PC-3 (cell line): ENCODE measurements around the gene FSD1L. TPM values are rescaled to one million over a fixed set of nuclear protein-coding genes. Genes with fewer than 3 reads are reported as not detected.
"Not testable (repeated sequence)": the region's sequence is repeated elsewhere in the genome, so short reads cannot be mapped to it uniquely, and the experiment has no call there.

ENCODE experiments used
- ATAC-seq: fragments of 200-7000 bp; cut with Tn5 transposase; 2 replicates; pipeline ENCODE4 v1.9.1; 2020; ENCODE audit warnings: mild to moderate bottlenecking, moderate library complexity
- BruUV-seq: library from RNA; stranded (reverse); fragments of 400-500 nt; replicated peaks from 2 replicates; lab custom pipeline; 2021; lab: Mats Ljungman, UMichigan
- CTCF ChIA-PET: fragments of 300-600 bp; sonication (Branson Sonifier 250); formaldehyde crosslinking; loops from one replicate; lab custom pipeline; 2022; ENCODE audit warnings: antibody characterized with exemption; lab: Charles Lee
- POLR2A ChIA-PET: fragments of 300-600 bp; sonication (Branson Sonifier 250); formaldehyde crosslinking; loops from one replicate; lab custom pipeline; 2022; ENCODE audit warnings: antibody characterized with exemption; ENCODE audit not compliant: unreplicated experiment; lab: Charles Lee
- DNase-seq: peaks from one replicate; pipeline ENCODE4 v3.0.0-alpha.2; 2015
- H2AFZ ChIP-seq: fragments of 300-600 bp; sonication (generic); 2 replicates; pipeline ENCODE4 v1.6.0; 2016; ENCODE audit warnings: antibody characterized with exemption, low read length
- H3F3A ChIP-seq: fragments of 300-600 bp; sonication (generic); one replicate; pipeline ENCODE4 v1.6.0; 2017; ENCODE audit warnings: antibody characterized with exemption, low read length, control low read depth, mild to moderate bottlenecking; ENCODE audit not compliant: unreplicated experiment
- H3K27ac ChIP-seq: fragments of 300-600 bp; sonication (generic); 2 replicates; pipeline ENCODE4 v1.5.1; 2016; ENCODE audit warnings: mild to moderate bottlenecking, low read length
- H3K27me3 ChIP-seq: fragments of 300-600 bp; sonication (generic); 2 replicates; pipeline ENCODE4 v1.6.1; 2016; ENCODE audit warnings: low read length, mixed read lengths
- H3K36me3 ChIP-seq: fragments of 300-600 bp; sonication (generic); 2 replicates; pipeline ENCODE4 v1.6.1; 2016; ENCODE audit warnings: low read depth, mixed run types, low read length, mixed read lengths
- H3K4me1 ChIP-seq: fragments of 300-600 bp; sonication (generic); 2 replicates; pipeline ENCODE4 v1.5.1; 2016; ENCODE audit warnings: low read length; ENCODE audit not compliant: insufficient read depth
- H3K4me2 ChIP-seq: fragments of 300-600 bp; sonication (generic); 2 replicates; pipeline ENCODE4 v1.6.0; 2016; ENCODE audit warnings: low read length
- H3K4me3 ChIP-seq: fragments of 300-600 bp; sonication (generic); 2 replicates; pipeline ENCODE4 v1.5.1; 2016; ENCODE audit warnings: mild to moderate bottlenecking, low read length, mixed read lengths
- H3K79me2 ChIP-seq: fragments of 300-600 bp; sonication (generic); 2 replicates; pipeline ENCODE4 v1.6.1; 2017; ENCODE audit warnings: low read length, mixed read lengths
- H3K9ac ChIP-seq: fragments of 300-600 bp; sonication (generic); 2 replicates; pipeline ENCODE4 v1.6.0; 2016; ENCODE audit warnings: mild to moderate bottlenecking, low read length
- H3K9me2 ChIP-seq: fragments of 300-600 bp; sonication (generic); replicated peaks from 2 replicates; pipeline ENCODE4 v1.6.1; 2016; ENCODE audit warnings: mixed run types, low read length, mixed read lengths
- H3K9me3 ChIP-seq: fragments of 300-600 bp; sonication (generic); 2 replicates; pipeline ENCODE4 v1.6.1; 2016; ENCODE audit warnings: low read length, mixed read lengths
- H4K20me1 ChIP-seq: fragments of 300-600 bp; sonication (generic); 2 replicates; pipeline ENCODE4 v1.6.1; 2016; ENCODE audit warnings: low read length, mixed read lengths
- CTCF ChIP-seq: fragments of 300-600 bp; sonication (generic); conservative IDR thresholded peaks from 2 replicates; pipeline ENCODE4 v1.5.1; 2017; ENCODE audit warnings: antibody characterized with exemption, low read depth, mild to moderate bottlenecking, low read length
- EZH2 ChIP-seq: fragments of 300-600 bp; sonication (generic); IDR thresholded peaks from one replicate; pipeline ENCODE4 v1.6.1; 2017; ENCODE audit warnings: antibody characterized with exemption, mild to moderate bottlenecking, low read length; ENCODE audit not compliant: unreplicated experiment
- EZH2phosphoT487 ChIP-seq: fragments of 300-600 bp; sonication (generic); IDR thresholded peaks from 2 replicates; pipeline ENCODE4 v1.6.1; 2018; ENCODE audit warnings: mild to moderate bottlenecking, antibody characterized with exemption, low read length, borderline replicate concordance
- intact Hi-C: fragments of 100-400 bp; cut with micrococcal nuclease; formaldehyde crosslinking; loops from 2 replicates; pipeline ENCODE4 v1.9.0; 2023
- total RNA-seq: library from RNA; depleted of rRNA; stranded (reverse); fragments of >200 nt; gene quantifications from 2 replicates; pipeline ENCODE4 v1.2.3, GENCODE V29; 2014

The FSD1L gene
- total RNA-seq, 1 experiment from 2014 or later: 1.7 TPM

GRCh38 chr9:105572455-105572854, 124.6 kb downstream of the FSD1L start:
- H3K9me2 ChIP-seq: no peaks in the 10 kb centered on the region
- no peak overlapping the region for H3K4me3 ChIP-seq
- H2AFZ ChIP-seq: no peak overlapping the region
- DNase-seq (no peak), ATAC-seq (no peak)
- BruUV-seq: no TSS peak
- H3K79me2 ChIP-seq: no peaks in the 10 kb centered on the region
- H3K9ac ChIP-seq: no peak overlapping the region
- no peaks in the 10 kb centered on the region for H3F3A ChIP-seq
- no peaks in the 10 kb centered on the region for H3K36me3 ChIP-seq
- POLR2A ChIA-PET: no interaction called here
- no peaks in the 10 kb centered on the region for H3K4me1 ChIP-seq
- no peaks in the 10 kb centered on the region for H3K9me3 ChIP-seq
- no peak overlapping the region for H3K4me2 ChIP-seq
- H3K27me3 ChIP-seq: no peaks in the 10 kb centered on the region
- TF ChIP-seq EZH2phosphoT487 (no peak), CTCF (no peak), EZH2 (no peak)
- intact Hi-C loops: no loop called here
- CTCF ChIA-PET: no interaction called here
- no peak overlapping the region for H3K27ac ChIP-seq
- H4K20me1 ChIP-seq: no peaks in the 10 kb centered on the region

DNA sequence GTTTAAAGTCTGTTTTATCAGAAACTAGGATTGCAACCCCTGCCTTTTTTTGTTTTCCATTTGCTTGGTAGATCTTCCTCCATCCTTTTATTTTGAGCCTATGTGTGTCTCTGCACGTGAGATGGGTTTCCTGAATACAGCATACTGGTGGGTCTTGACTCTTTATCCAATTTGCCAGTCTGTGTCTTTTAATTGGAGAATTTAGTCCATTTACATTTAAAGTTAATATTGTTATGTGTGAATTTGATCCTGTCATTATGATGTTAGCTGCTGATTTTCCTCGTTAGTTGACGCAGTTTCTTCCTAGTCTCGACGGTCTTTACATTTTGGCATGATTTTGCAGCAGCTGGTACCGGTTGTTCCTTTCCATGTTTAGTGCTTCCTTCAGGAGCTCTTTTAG, 132.1 kb downstream of the FSD1L start:
- ATAC-seq, CTCF ChIA-PET, H2AFZ ChIP-seq: not testable (repeated sequence)

DNA sequence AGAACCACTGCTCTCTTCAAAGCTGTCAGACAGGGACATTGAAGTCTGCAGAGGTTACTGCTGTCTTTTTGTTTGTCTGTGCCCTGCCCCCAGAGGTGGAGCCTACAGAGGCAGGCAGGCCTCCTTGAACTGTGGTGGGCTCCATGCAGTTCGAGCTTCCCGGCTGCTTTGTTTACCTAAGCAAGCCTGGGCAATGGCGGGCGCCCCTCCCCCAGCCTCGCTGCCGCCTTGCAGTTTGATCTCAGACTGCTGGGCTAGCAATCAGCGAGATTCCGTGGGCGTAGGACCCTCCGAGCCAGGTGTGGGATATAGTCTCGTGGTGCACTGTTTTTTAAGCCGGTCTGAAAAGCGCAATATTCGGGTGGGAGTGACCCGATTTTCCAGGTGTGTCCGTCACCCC, 133.7 kb downstream of the FSD1L start:
- H3K36me3 ChIP-seq, intact Hi-C loops, H3K9me2 ChIP-seq, H3K9ac ChIP-seq, H3K4me1 ChIP-seq, CTCF ChIA-PET, H2AFZ ChIP-seq, H3K27ac ChIP-seq, H3F3A ChIP-seq, ATAC-seq, H3K79me2 ChIP-seq, POLR2A ChIA-PET, BruUV-seq, H3K9me3 ChIP-seq, H3K4me2 ChIP-seq, DNase-seq, H4K20me1 ChIP-seq, H3K4me3 ChIP-seq, H3K27me3 ChIP-seq: not testable (repeated sequence)

More for the DNA sequence above, 132.1 kb downstream of the FSD1L start:
- H3K4me3 ChIP-seq, POLR2A ChIA-PET, H3K4me2 ChIP-seq, intact Hi-C loops, H3K9ac ChIP-seq, H3K79me2 ChIP-seq, BruUV-seq, H3K4me1 ChIP-seq, H3K9me3 ChIP-seq, H3K27me3 ChIP-seq, H4K20me1 ChIP-seq, H3K27ac ChIP-seq, H3K36me3 ChIP-seq, DNase-seq, H3K9me2 ChIP-seq, H3F3A ChIP-seq: not testable (repeated sequence)

DNA sequence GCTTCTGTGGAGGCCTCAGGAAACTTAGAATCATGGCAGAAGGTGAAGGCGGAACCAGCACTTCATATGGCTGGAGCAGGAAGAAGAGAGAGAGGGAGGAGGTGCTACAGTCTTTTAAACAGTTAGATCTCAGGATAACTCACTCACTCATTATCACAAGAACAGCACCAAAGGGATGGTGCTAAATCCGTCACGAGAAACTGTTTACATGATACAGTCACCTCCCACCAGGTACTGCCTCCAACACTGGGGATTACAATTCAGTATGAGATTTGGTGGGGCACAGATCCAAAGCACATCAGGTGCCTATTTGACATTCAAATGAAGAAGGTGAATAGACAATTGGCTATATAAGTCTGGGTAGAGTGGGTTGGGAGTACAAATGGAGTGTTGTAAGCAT, 145.3 kb downstream of the FSD1L start:
- no TSS peak for BruUV-seq
- H3K4me1 ChIP-seq: no peaks in the 10 kb centered on the region

More for the DNA sequence above, 145.3 kb downstream of the FSD1L start:
- ChIA-PET CTCF (no interaction called here), POLR2A (no interaction called here)
- Histone ChIP-seq H3K27me3 (no peaks in the 10 kb centered on the region), H3F3A (no peaks in the 10 kb centered on the region), H4K20me1 (no peaks in the 10 kb centered on the region), H3K9me3 (no peaks in the 10 kb centered on the region), H3K4me3 (no peak overlapping the region), H3K36me3 (peaks cover 4% of the 10 kb centered on the region), H2AFZ (no peak overlapping the region), H3K4me2 (no peak overlapping the region), H3K79me2 (no peaks in the 10 kb centered on the region), H3K27ac (no peak overlapping the region), H3K9me2 (no peaks in the 10 kb centered on the region), H3K9ac (no peak overlapping the region)
- ATAC-seq (no peak), DNase-seq (no peak)
- intact Hi-C loops: no loop called here
- TF ChIP-seq EZH2: no peak
- no peak for TF ChIP-seq EZH2phosphoT487
- TF ChIP-seq CTCF: no peak
